Cortex of kidney (tissue), 1 donor: ENCODE data around the gene EIF4A3.

Source experiments
- DNase-seq: peaks from one replicate; lab custom pipeline; 2025; lab: John Stamatoyannopoulos, UW

The EIF4A3 gene

GRCh38 chr17:80132906-80133625 lies 13.9 kb downstream of the EIF4A3 start:
- DNase-seq, result no peak

GRCh38 chr17:80130992-80131391 lies 15.9 kb downstream of the EIF4A3 start:
- no peak for DNase-seq

- DNase-seq, result no peak
Observed at GRCh38 chr17:80129006-80129565, 17.8 kb downstream of the EIF4A3 start.

- DNase-seq, result no peak
Observed at GRCh38 chr17:80126449-80126715, 20.5 kb downstream of the EIF4A3 start.

GRCh38 chr17:80125656-80126448 lies 21.1 kb downstream of the EIF4A3 start:
- no peak for DNase-seq

- no peak for DNase-seq
Observed at GRCh38 chr17:80124351-80124981, 22.5 kb downstream of the EIF4A3 start.

- DNase-seq, result no peak
Observed at GRCh38 chr17:80123791-80124190, 23.1 kb downstream of the EIF4A3 start.

- no peak for DNase-seq
Observed at GRCh38 chr17:80122926-80123505, 23.9 kb downstream of the EIF4A3 start.

- no peak for DNase-seq
Observed at GRCh38 chr17:80122026-80122575, 24.8 kb downstream of the EIF4A3 start.

GRCh38 chr17:80119839-80120238 lies 27.1 kb downstream of the EIF4A3 start:
- DNase-seq, result no peak

- DNase-seq, result no peak
Observed at GRCh38 chr17:80119271-80119791, 27.6 kb downstream of the EIF4A3 start.

- DNase-seq, result no peak
Observed at GRCh38 chr17:80118601-80119270, 28.2 kb downstream of the EIF4A3 start.

- DNase-seq, result no peak
Observed at GRCh38 chr17:80117491-80118401, 29.2 kb downstream of the EIF4A3 start.

GRCh38 chr17:80116921-80117380 lies 30.0 kb downstream of the EIF4A3 start:
- DNase-seq, result no peak

GRCh38 chr17:80116276-80116920 lies 30.5 kb downstream of the EIF4A3 start:
- no peak for DNase-seq

GRCh38 chr17:80115159-80115558 lies 31.8 kb downstream of the EIF4A3 start:
- DNase-seq, result no peak

- no peak for DNase-seq
Observed at GRCh38 chr17:80114758-80115157, 32.2 kb downstream of the EIF4A3 start.

- DNase-seq, result no peak
Observed at GRCh38 chr17:80113033-80113484, 33.9 kb downstream of the EIF4A3 start.

- no peak for DNase-seq
Observed at GRCh38 chr17:80112471-80113032, 34.4 kb downstream of the EIF4A3 start.
